HG03439 (cell line): ENCODE data around the gene TMEM271.
"Not testable (repeated sequence)": the region's sequence is repeated elsewhere in the genome, so short reads cannot be mapped to it uniquely, and the experiment has no call there.

Source experiments
- ATAC-seq: cut with Tn5 transposase; IDR thresholded peaks from one replicate; pipeline ENCODE4 v1.9.1; 2021; ENCODE audit warnings: mild to moderate bottlenecking, moderate library complexity; ENCODE audit not compliant: unreplicated experiment

The TMEM271 gene

GRCh38 chr4:610411-611261 lies 34.5 kb upstream of the TMEM271 start:
- ATAC-seq = no peak

- no peak for ATAC-seq
Observed at GRCh38 chr4:609400-610050, 33.4 kb upstream of the TMEM271 start.

GRCh38 chr4:608236-608635 lies 32.1 kb upstream of the TMEM271 start:
- no peak for ATAC-seq

- no peak for ATAC-seq
Observed at GRCh38 chr4:605702-606425, 29.8 kb upstream of the TMEM271 start.

GRCh38 chr4:604131-604530 lies 28.0 kb upstream of the TMEM271 start:
- no peak for ATAC-seq

GRCh38 chr4:602559-602942 lies 26.5 kb upstream of the TMEM271 start:
- no peak for ATAC-seq

- ATAC-seq = no peak
Observed at GRCh38 chr4:601612-602558, 25.8 kb upstream of the TMEM271 start.

GRCh38 chr4:600850-601515 lies 24.9 kb upstream of the TMEM271 start:
- ATAC-seq = no peak

- ATAC-seq = no peak
Observed at GRCh38 chr4:600166-600565, 24.1 kb upstream of the TMEM271 start.

GRCh38 chr4:598925-599324 lies 22.8 kb upstream of the TMEM271 start:
- no peak for ATAC-seq

GRCh38 chr4:592825-593520 lies 16.9 kb upstream of the TMEM271 start:
- ATAC-seq = no peak

GRCh38 chr4:592178-592577 lies 16.1 kb upstream of the TMEM271 start:
- ATAC-seq = not testable (repeated sequence)

GRCh38 chr4:590313-590841 lies 14.3 kb upstream of the TMEM271 start:
- no peak for ATAC-seq

GRCh38 chr4:589219-589963 lies 13.3 kb upstream of the TMEM271 start:
- no peak for ATAC-seq

- ATAC-seq = no peak
Observed at GRCh38 chr4:588351-588849, 12.3 kb upstream of the TMEM271 start.

GRCh38 chr4:587671-588350 lies 11.7 kb upstream of the TMEM271 start:
- ATAC-seq = no peak

GRCh38 chr4:583820-584219 lies 7.7 kb upstream of the TMEM271 start:
- no peak for ATAC-seq
